ENCODE measurements around the gene ZFYVE9. TPM values are rescaled to one million over a fixed set of nuclear protein-coding genes. Genes with fewer than 3 reads are reported as not detected.

Gene ZFYVE9
- total RNA-seq, 1 experiment from 2014 or later, result 2.2 TPM

DNA sequence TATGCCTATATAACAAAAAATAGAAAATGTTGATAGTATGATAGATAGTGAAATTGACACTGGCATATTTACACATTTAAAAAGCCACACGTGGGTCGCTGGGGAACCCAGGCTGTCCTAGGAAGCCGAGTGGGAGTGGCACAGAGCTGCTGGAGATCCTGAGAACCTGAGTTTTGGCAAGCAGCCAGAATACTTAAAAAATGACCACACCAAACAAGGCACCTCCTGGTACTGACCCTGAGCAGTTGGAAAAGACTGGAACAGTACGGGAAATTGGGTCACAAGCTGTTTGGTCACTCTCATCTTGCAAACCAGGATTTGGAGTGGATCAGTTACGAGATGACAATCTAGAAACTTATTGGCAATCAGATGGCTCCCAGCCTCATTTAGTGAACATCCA lies 111.5 kb downstream of the ZFYVE9 start:
- no peak overlapping the region for H3K4me2 ChIP-seq (ENCODE audit: low read depth, low read length, poor library complexity, severe bottlenecking)
- no peak overlapping the region for H3K4me3 ChIP-seq (ENCODE audit: low read length)
- DNase-seq, result no peak
- no peaks in the 10 kb centered on the region for H4K20me1 ChIP-seq (ENCODE audit: insufficient read depth, low read depth, low read length)
- H3K79me2 ChIP-seq (ENCODE audit: low read length), result no peaks in the 10 kb centered on the region
- no peak overlapping the region for H3K27ac ChIP-seq (ENCODE audit: low read length)
- H3K9me2 ChIP-seq (replicated peaks; ENCODE audit: insufficient read depth, low read length), result no peaks in the 10 kb centered on the region
- no peaks in the 10 kb centered on the region for H3K9me3 ChIP-seq (ENCODE audit: low read length)
- no peak overlapping the region for H3K9ac ChIP-seq (ENCODE audit: low read length)
- H2AFZ ChIP-seq (ENCODE audit: low read length), result no peak overlapping the region
- no peaks in the 10 kb centered on the region for H3K4me1 ChIP-seq (ENCODE audit: low read length)
- no peaks in the 10 kb centered on the region for H3K36me3 ChIP-seq (ENCODE audit: insufficient read depth, low read length)
- H3K27me3 ChIP-seq (ENCODE audit: low read length), result no peaks in the 10 kb centered on the region

DNA sequence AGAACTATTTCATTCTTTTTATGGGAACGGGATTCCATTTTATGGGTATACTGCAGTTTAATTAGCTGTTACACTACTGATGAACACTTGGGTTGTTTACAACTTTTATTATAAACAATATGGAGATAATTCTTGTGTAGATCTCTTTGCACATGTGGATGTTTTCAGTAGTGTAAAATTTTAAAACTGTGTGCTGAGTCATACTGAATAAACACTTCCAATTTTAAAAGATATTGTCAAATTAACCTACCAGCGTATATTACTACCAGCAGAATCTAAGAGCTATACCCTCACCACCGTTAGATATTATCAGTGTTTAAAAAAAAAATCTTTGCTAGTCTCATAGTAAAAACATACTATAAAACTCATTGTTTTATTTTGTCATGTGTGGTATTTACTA lies 118.0 kb downstream of the ZFYVE9 start:
- DNase-seq, result no peak
- Histone ChIP-seq H3K4me3 (ENCODE audit: low read length) (no peak overlapping the region), H3K9me3 (ENCODE audit: low read length) (no peaks in the 10 kb centered on the region), H3K36me3 (ENCODE audit: insufficient read depth, low read length) (no peaks in the 10 kb centered on the region), H3K27ac (ENCODE audit: low read length) (no peak overlapping the region), H3K79me2 (ENCODE audit: low read length) (no peaks in the 10 kb centered on the region), H3K4me2 (ENCODE audit: low read depth, low read length, poor library complexity, severe bottlenecking) (no peak overlapping the region), H3K9ac (ENCODE audit: low read length) (no peak overlapping the region), H3K9me2 (replicated peaks; ENCODE audit: insufficient read depth, low read length) (no peaks in the 10 kb centered on the region), H3K4me1 (ENCODE audit: low read length) (no peaks in the 10 kb centered on the region), H4K20me1 (ENCODE audit: insufficient read depth, low read depth, low read length) (no peaks in the 10 kb centered on the region), H2AFZ (ENCODE audit: low read length) (no peak overlapping the region), H3K27me3 (ENCODE audit: low read length) (no peaks in the 10 kb centered on the region)

DNA sequence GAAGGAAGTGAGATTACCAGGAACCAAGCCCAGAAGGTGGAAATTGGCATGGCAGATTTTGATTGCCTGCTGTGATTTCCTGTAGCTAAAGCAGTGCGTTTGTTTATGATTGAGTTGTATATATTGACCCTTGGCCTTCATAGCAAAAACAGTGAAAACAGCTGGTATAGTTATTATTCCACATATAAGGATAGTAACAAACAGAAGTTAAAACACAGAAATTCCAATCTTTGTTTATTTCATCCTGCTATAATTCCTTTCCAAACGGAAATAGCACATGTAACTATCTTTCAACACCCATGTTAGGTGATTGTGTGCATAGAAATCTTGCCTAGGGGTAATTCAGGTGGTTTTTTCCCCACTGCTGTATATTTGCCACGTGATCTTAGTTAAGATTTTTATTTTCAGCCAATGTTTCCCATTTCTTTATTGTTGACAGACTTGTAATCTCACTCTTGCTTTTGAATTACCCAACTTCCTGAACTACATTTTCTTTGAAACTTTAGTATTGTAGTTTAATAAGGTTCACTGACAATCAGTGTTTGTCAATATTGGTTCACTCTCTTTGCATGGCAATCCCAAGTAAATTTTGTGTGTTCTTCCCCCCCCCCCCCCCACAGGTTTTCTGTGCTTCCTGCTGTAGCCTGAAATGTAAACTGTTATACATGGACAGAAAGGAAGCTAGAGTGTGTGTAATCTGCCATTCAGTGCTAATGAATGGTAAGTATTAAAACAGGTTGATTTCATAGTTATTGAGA lies 121.4 kb downstream of the ZFYVE9 start:
- no peaks in the 10 kb centered on the region for H3K9me3 ChIP-seq (ENCODE audit: low read length)
- H3K9me2 ChIP-seq (replicated peaks; ENCODE audit: insufficient read depth, low read length), result no peaks in the 10 kb centered on the region
- H3K9ac ChIP-seq (ENCODE audit: low read length), result no peak overlapping the region
- H3K36me3 ChIP-seq (ENCODE audit: insufficient read depth, low read length), result no peaks in the 10 kb centered on the region
- H4K20me1 ChIP-seq (ENCODE audit: insufficient read depth, low read depth, low read length), result no peaks in the 10 kb centered on the region
- H3K27ac ChIP-seq (ENCODE audit: low read length), result no peak overlapping the region
- no peak for DNase-seq
- H2AFZ ChIP-seq (ENCODE audit: low read length), result no peak overlapping the region
- no peaks in the 10 kb centered on the region for H3K79me2 ChIP-seq (ENCODE audit: low read length)
- no peak overlapping the region for H3K4me2 ChIP-seq (ENCODE audit: low read depth, low read length, poor library complexity, severe bottlenecking)
- no peaks in the 10 kb centered on the region for H3K27me3 ChIP-seq (ENCODE audit: low read length)
- H3K4me1 ChIP-seq (ENCODE audit: low read length), result no peaks in the 10 kb centered on the region
- no peak overlapping the region for H3K4me3 ChIP-seq (ENCODE audit: low read length)

DNA sequence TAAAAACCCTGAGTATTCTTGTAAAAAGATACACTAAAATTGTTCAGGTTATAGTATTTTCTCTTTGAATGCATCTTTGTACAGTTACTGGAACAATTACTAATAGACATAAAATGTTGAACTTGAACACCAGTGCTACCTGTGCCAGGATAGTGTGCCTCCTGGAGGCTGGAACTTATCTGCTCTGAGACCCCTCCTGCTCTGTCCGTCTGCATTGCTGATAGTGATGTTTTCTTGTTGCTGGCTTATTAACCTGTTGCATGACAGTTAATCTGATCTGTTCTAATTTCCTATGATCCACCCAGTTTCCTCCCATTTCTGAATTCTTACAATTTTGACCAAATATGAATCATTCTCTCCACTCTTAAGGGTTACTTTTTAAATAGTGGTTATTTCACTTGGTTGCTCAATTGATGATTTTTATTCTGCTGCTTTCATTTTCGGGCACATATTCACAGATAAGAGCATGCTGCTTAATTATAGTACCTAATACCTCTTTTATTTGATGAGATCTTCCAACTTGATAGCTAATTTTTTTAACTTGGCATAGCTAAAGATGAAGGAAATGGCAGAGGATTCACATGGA lies 122.7 kb downstream of the ZFYVE9 start:
- Histone ChIP-seq H3K79me2 (ENCODE audit: low read length) (no peaks in the 10 kb centered on the region), H3K27ac (ENCODE audit: low read length) (no peak overlapping the region), H3K4me3 (ENCODE audit: low read length) (no peak overlapping the region), H3K9me3 (ENCODE audit: low read length) (no peaks in the 10 kb centered on the region), H3K36me3 (ENCODE audit: insufficient read depth, low read length) (no peaks in the 10 kb centered on the region), H3K9ac (ENCODE audit: low read length) (no peak overlapping the region), H3K27me3 (ENCODE audit: low read length) (no peaks in the 10 kb centered on the region), H3K9me2 (replicated peaks; ENCODE audit: insufficient read depth, low read length) (no peaks in the 10 kb centered on the region), H2AFZ (ENCODE audit: low read length) (no peak overlapping the region), H3K4me2 (ENCODE audit: low read depth, low read length, poor library complexity, severe bottlenecking) (no peak overlapping the region), H3K4me1 (ENCODE audit: low read length) (no peaks in the 10 kb centered on the region), H4K20me1 (ENCODE audit: insufficient read depth, low read depth, low read length) (no peaks in the 10 kb centered on the region)
- DNase-seq, result no peak

DNA sequence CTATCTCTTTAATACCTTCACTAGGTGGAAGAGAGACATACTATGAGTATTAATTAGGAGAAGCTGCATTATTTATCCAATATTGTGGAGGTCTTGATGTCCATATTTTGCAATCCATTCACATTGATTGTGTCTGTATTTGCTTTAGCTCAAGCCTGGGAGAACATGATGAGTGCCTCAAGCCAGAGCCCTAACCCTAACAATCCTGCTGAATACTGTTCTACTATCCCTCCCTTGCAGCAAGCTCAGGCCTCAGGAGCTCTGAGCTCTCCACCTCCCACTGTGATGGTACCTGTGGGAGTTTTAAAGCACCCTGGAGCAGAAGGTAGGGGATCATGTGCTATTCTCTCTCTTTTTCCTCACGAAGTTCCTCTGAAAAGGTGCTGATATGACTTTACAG lies 124.6 kb downstream of the ZFYVE9 start:
- no peak overlapping the region for H3K9ac ChIP-seq (ENCODE audit: low read length)
- H3K27ac ChIP-seq (ENCODE audit: low read length), result no peak overlapping the region
- H3K4me2 ChIP-seq (ENCODE audit: low read depth, low read length, poor library complexity, severe bottlenecking), result no peak overlapping the region
- H3K9me3 ChIP-seq (ENCODE audit: low read length), result no peaks in the 10 kb centered on the region
- H2AFZ ChIP-seq (ENCODE audit: low read length), result no peak overlapping the region
- DNase-seq, result no peak
- no peaks in the 10 kb centered on the region for H3K4me1 ChIP-seq (ENCODE audit: low read length)
- H3K36me3 ChIP-seq (ENCODE audit: insufficient read depth, low read length), result no peaks in the 10 kb centered on the region
- no peaks in the 10 kb centered on the region for H3K27me3 ChIP-seq (ENCODE audit: low read length)
- H3K9me2 ChIP-seq (replicated peaks; ENCODE audit: insufficient read depth, low read length), result no peaks in the 10 kb centered on the region
- no peaks in the 10 kb centered on the region for H3K79me2 ChIP-seq (ENCODE audit: low read length)
- H4K20me1 ChIP-seq (ENCODE audit: insufficient read depth, low read depth, low read length), result no peaks in the 10 kb centered on the region
- no peak overlapping the region for H3K4me3 ChIP-seq (ENCODE audit: low read length)

DNA sequence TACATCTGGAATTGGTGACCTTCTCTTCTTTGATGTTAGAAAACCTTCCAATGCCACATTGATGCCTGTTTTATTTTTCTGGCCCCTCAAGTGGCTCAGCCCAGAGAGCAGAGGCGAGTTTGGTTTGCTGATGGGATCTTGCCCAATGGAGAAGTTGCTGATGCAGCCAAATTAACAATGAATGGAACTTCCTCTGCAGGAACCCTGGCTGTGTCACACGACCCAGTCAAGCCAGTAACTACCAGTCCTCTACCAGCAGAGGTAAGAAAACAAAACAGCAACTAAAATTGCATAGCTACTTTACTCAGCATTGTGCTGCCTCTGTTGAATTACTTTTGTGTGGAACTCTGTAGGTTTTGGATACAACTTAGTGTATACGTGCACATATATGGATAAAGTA lies 126.5 kb downstream of the ZFYVE9 start:
- Histone ChIP-seq H3K9ac (ENCODE audit: low read length) (no peak overlapping the region), H3K27me3 (ENCODE audit: low read length) (no peaks in the 10 kb centered on the region), H3K36me3 (ENCODE audit: insufficient read depth, low read length) (no peaks in the 10 kb centered on the region), H3K79me2 (ENCODE audit: low read length) (no peaks in the 10 kb centered on the region), H3K9me2 (replicated peaks; ENCODE audit: insufficient read depth, low read length) (no peaks in the 10 kb centered on the region), H3K4me3 (ENCODE audit: low read length) (no peak overlapping the region), H3K4me1 (ENCODE audit: low read length) (no peaks in the 10 kb centered on the region), H4K20me1 (ENCODE audit: insufficient read depth, low read depth, low read length) (no peaks in the 10 kb centered on the region), H3K27ac (ENCODE audit: low read length) (no peak overlapping the region), H3K9me3 (ENCODE audit: low read length) (no peaks in the 10 kb centered on the region), H2AFZ (ENCODE audit: low read length) (no peak overlapping the region), H3K4me2 (ENCODE audit: low read depth, low read length, poor library complexity, severe bottlenecking) (no peak overlapping the region)
- no peak for DNase-seq

DNA sequence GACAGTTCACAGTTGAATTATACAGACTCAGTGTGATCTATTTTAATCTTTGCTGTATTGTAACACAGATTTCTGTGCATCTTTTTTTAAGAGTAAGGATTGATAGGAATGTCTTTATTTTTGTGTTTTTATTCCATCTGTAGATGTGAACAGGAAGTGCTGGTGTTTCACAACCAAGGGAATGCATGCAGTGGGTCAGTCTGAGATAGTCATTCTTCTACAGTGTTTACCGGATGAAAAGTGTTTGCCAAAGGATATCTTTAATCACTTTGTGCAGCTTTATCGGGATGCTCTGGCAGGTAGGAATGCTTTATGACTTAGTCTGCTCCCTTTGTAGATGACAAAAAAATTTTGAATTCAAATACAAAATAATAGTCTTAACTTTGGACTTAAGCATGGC lies 139.6 kb downstream of the ZFYVE9 start:
- Histone ChIP-seq H4K20me1 (ENCODE audit: insufficient read depth, low read depth, low read length) (no peaks in the 10 kb centered on the region), H3K79me2 (ENCODE audit: low read length) (no peaks in the 10 kb centered on the region), H3K4me2 (ENCODE audit: low read depth, low read length, poor library complexity, severe bottlenecking) (no peak overlapping the region), H3K9me2 (replicated peaks; ENCODE audit: insufficient read depth, low read length) (no peaks in the 10 kb centered on the region), H3K27ac (ENCODE audit: low read length) (no peak overlapping the region), H3K4me3 (ENCODE audit: low read length) (no peak overlapping the region), H2AFZ (ENCODE audit: low read length) (no peak overlapping the region), H3K4me1 (ENCODE audit: low read length) (no peaks in the 10 kb centered on the region), H3K9ac (ENCODE audit: low read length) (no peak overlapping the region), H3K36me3 (ENCODE audit: insufficient read depth, low read length) (no peaks in the 10 kb centered on the region), H3K9me3 (ENCODE audit: low read length) (no peaks in the 10 kb centered on the region), H3K27me3 (ENCODE audit: low read length) (no peaks in the 10 kb centered on the region)
- DNase-seq, result no peak

DNA sequence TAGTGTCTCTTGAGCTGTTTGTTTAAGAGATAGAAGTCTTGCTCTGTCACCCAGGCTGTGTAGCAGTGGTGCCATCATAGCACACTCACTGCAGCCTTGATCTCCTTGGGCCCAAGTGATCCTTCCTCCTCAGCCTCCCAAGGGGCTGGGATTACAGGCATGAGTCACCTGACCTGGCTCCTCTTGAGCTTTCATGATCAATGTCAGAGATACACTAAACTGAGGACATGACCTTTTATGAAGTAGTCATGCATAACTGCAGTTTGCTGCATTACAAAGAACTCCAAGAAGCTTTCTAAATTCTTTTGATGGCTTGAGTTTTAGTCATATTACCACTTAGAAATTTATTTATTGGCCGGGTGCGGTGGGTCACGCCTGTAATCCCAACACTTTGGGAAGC lies 146.4 kb downstream of the ZFYVE9 start:
- Histone ChIP-seq H3K27ac (ENCODE audit: low read length) (no peak overlapping the region), H3K79me2 (ENCODE audit: low read length) (no peaks in the 10 kb centered on the region), H2AFZ (ENCODE audit: low read length) (no peak overlapping the region), H3K36me3 (ENCODE audit: insufficient read depth, low read length) (no peaks in the 10 kb centered on the region), H3K4me3 (ENCODE audit: low read length) (no peak overlapping the region), H3K4me1 (ENCODE audit: low read length) (no peaks in the 10 kb centered on the region), H3K27me3 (ENCODE audit: low read length) (no peaks in the 10 kb centered on the region), H3K4me2 (ENCODE audit: low read depth, low read length, poor library complexity, severe bottlenecking) (no peak overlapping the region), H3K9me3 (ENCODE audit: low read length) (no peaks in the 10 kb centered on the region), H3K9ac (ENCODE audit: low read length) (no peak overlapping the region), H4K20me1 (ENCODE audit: insufficient read depth, low read depth, low read length) (no peaks in the 10 kb centered on the region), H3K9me2 (replicated peaks; ENCODE audit: insufficient read depth, low read length) (no peaks in the 10 kb centered on the region)
- DNase-seq, result no peak

Measured in Karpas-422 (cell line).